Loucy (cell line): ENCODE measurements around the gene SMARCAL1.

Experiments
- H2AFZ ChIP-seq: fragments of 200-600 bp; sonication (generic); 2 replicates; pipeline ENCODE4 v1.6.0; 2016; ENCODE audit warnings: antibody characterized with exemption, mild to moderate bottlenecking, low read length, moderate library complexity
- H3F3A ChIP-seq: fragments of 200-600 bp; 2 replicates; pipeline ENCODE4 v1.6.0; 2016; ENCODE audit warnings: antibody characterized with exemption, low read depth, mild to moderate bottlenecking
- H3K27me3 ChIP-seq: fragments of 200-600 bp; sonication (generic); 2 replicates; pipeline ENCODE4 v1.6.1; 2014; ENCODE audit warnings: low read length, mild to moderate bottlenecking; ENCODE audit not compliant: insufficient read depth, poor library complexity, severe bottlenecking
- H3K36me3 ChIP-seq: fragments of 200-600 bp; sonication (generic); 2 replicates; pipeline ENCODE4 v1.6.1; 2016; ENCODE audit warnings: low read length; ENCODE audit not compliant: insufficient read depth
- H3K4me1 ChIP-seq: fragments of 200-600 bp; sonication (generic); 2 replicates; pipeline ENCODE4 v1.5.1; 2014; ENCODE audit warnings: low read length, mild to moderate bottlenecking; ENCODE audit not compliant: insufficient read depth, poor library complexity, severe bottlenecking
- H3K4me2 ChIP-seq: fragments of 200-600 bp; sonication (generic); 2 replicates; pipeline ENCODE4 v1.6.0; 2014; ENCODE audit warnings: antibody characterized with exemption, low read length, low read depth, mild to moderate bottlenecking; ENCODE audit not compliant: poor library complexity, severe bottlenecking
- H3K4me3 ChIP-seq: fragments of 200-600 bp; sonication (generic); 2 replicates; pipeline ENCODE4 v1.5.1; 2014; ENCODE audit warnings: low read length, mild to moderate bottlenecking, mixed read lengths; ENCODE audit not compliant: poor library complexity, severe bottlenecking
- H3K79me2 ChIP-seq: fragments of 200-600 bp; sonication (generic); 2 replicates; pipeline ENCODE4 v1.6.1; 2014; ENCODE audit warnings: low read length; ENCODE audit not compliant: insufficient read depth
- H3K9ac ChIP-seq: fragments of 200-600 bp; sonication (generic); 2 replicates; pipeline ENCODE4 v1.6.0; 2014; ENCODE audit warnings: mild to moderate bottlenecking, low read depth, low read length, moderate library complexity; ENCODE audit not compliant: poor library complexity, severe bottlenecking
- H3K9me2 ChIP-seq: fragments of 200-600 bp; sonication (generic); replicated peaks from 2 replicates; pipeline ENCODE4 v1.6.1; 2016; ENCODE audit warnings: low read depth, low read length, mixed read lengths
- H3K9me3 ChIP-seq: fragments of 200-600 bp; sonication (generic); 2 replicates; pipeline ENCODE4 v1.6.1; 2014; ENCODE audit warnings: mild to moderate bottlenecking, antibody characterized with exemption, low read length, low read depth; ENCODE audit not compliant: insufficient read depth
- H4K20me1 ChIP-seq: fragments of 200-600 bp; sonication (generic); 2 replicates; pipeline ENCODE4 v1.6.0; 2014; ENCODE audit warnings: antibody characterized with exemption, low read length, mild to moderate bottlenecking; ENCODE audit not compliant: insufficient read depth, poor library complexity, severe bottlenecking
- CTCF ChIP-seq: fragments of 200-600 bp; sonication (generic); conservative IDR thresholded peaks from 2 replicates; pipeline ENCODE4 v1.5.1; 2014; ENCODE audit warnings: mild to moderate bottlenecking, antibody characterized with exemption, low read length
- EZH2phosphoT487 ChIP-seq: fragments of 200-600 bp; IDR thresholded peaks from 2 replicates; pipeline ENCODE4 v1.6.1; 2018; ENCODE audit warnings: antibody characterized with exemption, mild to moderate bottlenecking, moderate library complexity, borderline replicate concordance

The SMARCAL1 gene

GRCh38 chr2:216526939-216527338 is 114.7 kb downstream of the SMARCAL1 start:
- H3K4me2 ChIP-seq, result no peak overlapping the region
- H4K20me1 ChIP-seq, result no peaks in the 10 kb centered on the region
- H3K4me3 ChIP-seq, result no peak overlapping the region
- no peaks in the 10 kb centered on the region for H3K9me2 ChIP-seq
- no peak overlapping the region for H3K9ac ChIP-seq
- no peaks in the 10 kb centered on the region for H3F3A ChIP-seq
- no peak for TF ChIP-seq EZH2phosphoT487
- TF ChIP-seq CTCF, result no peak
- no peaks in the 10 kb centered on the region for H3K4me1 ChIP-seq
- H3K27me3 ChIP-seq, result no peaks in the 10 kb centered on the region
- H3K36me3 ChIP-seq, result no peaks in the 10 kb centered on the region
- H2AFZ ChIP-seq, result no peak overlapping the region
- H3K79me2 ChIP-seq, result no peaks in the 10 kb centered on the region
- H3K9me3 ChIP-seq, result no peaks in the 10 kb centered on the region

- H4K20me1 ChIP-seq, result no peaks in the 10 kb centered on the region
- TF ChIP-seq CTCF, result no peak
- TF ChIP-seq EZH2phosphoT487, result no peak
- H3K9me3 ChIP-seq, result no peaks in the 10 kb centered on the region
- no peaks in the 10 kb centered on the region for H3K36me3 ChIP-seq
- H3K4me1 ChIP-seq, result no peaks in the 10 kb centered on the region
- H3K79me2 ChIP-seq, result no peaks in the 10 kb centered on the region
- H3K9me2 ChIP-seq, result no peaks in the 10 kb centered on the region
- H3F3A ChIP-seq, result no peaks in the 10 kb centered on the region
- H3K4me2 ChIP-seq, result no peak overlapping the region
- no peak overlapping the region for H2AFZ ChIP-seq
- H3K9ac ChIP-seq, result no peak overlapping the region
- no peaks in the 10 kb centered on the region for H3K27me3 ChIP-seq
- no peak overlapping the region for H3K4me3 ChIP-seq
Observed at GRCh38 chr2:216527600-216527999, 115.3 kb downstream of the SMARCAL1 start.

GRCh38 chr2:216532562-216532961 is 120.3 kb downstream of the SMARCAL1 start:
- TF ChIP-seq EZH2phosphoT487, result no peak
- TF ChIP-seq CTCF, result no peak
- Histone ChIP-seq H3K27me3 (no peaks in the 10 kb centered on the region), H3K4me3 (no peak overlapping the region), H3K79me2 (no peaks in the 10 kb centered on the region), H4K20me1 (no peaks in the 10 kb centered on the region), H3K9me3 (no peaks in the 10 kb centered on the region), H3K36me3 (no peaks in the 10 kb centered on the region), H3K9me2 (no peaks in the 10 kb centered on the region), H3K4me1 (no peaks in the 10 kb centered on the region), H2AFZ (no peak overlapping the region), H3F3A (no peaks in the 10 kb centered on the region), H3K4me2 (no peak overlapping the region), H3K9ac (no peak overlapping the region)
